Bronchial epithelial cell (primary cell): Measurements from ENCODE around the gene CYB5R4. TPM values are rescaled to one million over a fixed set of nuclear protein-coding genes. Genes with fewer than 3 reads are reported as not detected.
"Not testable (repeated sequence)": the region's sequence is repeated elsewhere in the genome, so short reads cannot be mapped to it uniquely, and the experiment has no call there.

Experiments used
- DNase-seq: peaks from one replicate; pipeline ENCODE4 v3.0.0-alpha.2; 2010; ENCODE audit warnings: low read depth
- FAIRE-seq: peaks from 2 replicates; lab custom pipeline; 2011; peaks lifted over from hg19 to GRCh38; lab: Jason Lieb, UNC
- H3K27me3 ChIP-seq: 2 replicates; pipeline ENCODE4 v1.5.1; 2011; ENCODE audit warnings: low read length; ENCODE audit not compliant: control insufficient read depth, insufficient read depth
- H3K36me3 ChIP-seq: 2 replicates; pipeline ENCODE4 v1.5.1; 2011; ENCODE audit warnings: low read length; ENCODE audit not compliant: control insufficient read depth, insufficient read depth
- H3K4me3 ChIP-seq: 2 replicates; pipeline ENCODE4 v1.5.1; 2011; ENCODE audit warnings: mild to moderate bottlenecking, low read depth, low read length, control low read depth
- CTCF ChIP-seq: IDR thresholded peaks from 2 replicates; pipeline ENCODE4 v1.5.1; 2011; ENCODE audit warnings: mild to moderate bottlenecking, moderate library complexity, low read length, control low read depth, inconsistent platforms; ENCODE audit not compliant: insufficient read depth, severe bottlenecking
- total RNA-seq: library from RNA; depleted of rRNA; stranded (reverse); fragments of >200 nt; gene quantifications from 2 replicates; pipeline ENCODE4 v1.2.1, GENCODE V29; 2014

The CYB5R4 gene
- total RNA-seq, 1 donor from 2014 or later: 4.7 TPM

GRCh38 chr6:83917001-83917400 is 57.5 kb downstream of the CYB5R4 start:
- H3K4me3 ChIP-seq: no peak overlapping the region
- DNase-seq (no peak), FAIRE-seq (no peak)
- H3K36me3 ChIP-seq: no peaks in the 10 kb centered on the region
- no peaks in the 10 kb centered on the region for H3K27me3 ChIP-seq
- no peak for TF ChIP-seq CTCF

GRCh38 chr6:83920017-83920416 is 60.5 kb downstream of the CYB5R4 start:
- DNase-seq (no peak), FAIRE-seq (no peak)
- Histone ChIP-seq H3K36me3 (no peaks in the 10 kb centered on the region), H3K4me3 (no peak overlapping the region), H3K27me3 (no peaks in the 10 kb centered on the region)
- no peak for TF ChIP-seq CTCF

- Histone ChIP-seq H3K4me3 (no peak overlapping the region), H3K36me3 (no peaks in the 10 kb centered on the region), H3K27me3 (no peaks in the 10 kb centered on the region)
- no peak for TF ChIP-seq CTCF
- DNase-seq: no peak
- no peak for FAIRE-seq
Observed at GRCh38 chr6:83921315-83921714, 61.8 kb downstream of the CYB5R4 start.

GRCh38 chr6:83927470-83927869 is 68.0 kb downstream of the CYB5R4 start:
- peaks cover under 1% of the 10 kb centered on the region for H3K36me3 ChIP-seq
- no peak overlapping the region for H3K4me3 ChIP-seq
- no peak for TF ChIP-seq CTCF
- no peaks in the 10 kb centered on the region for H3K27me3 ChIP-seq
- FAIRE-seq: no peak
- DNase-seq: no peak

- Histone ChIP-seq H3K4me3 (no peak overlapping the region), H3K27me3 (no peaks in the 10 kb centered on the region), H3K36me3 (peaks cover 3% of the 10 kb centered on the region)
- FAIRE-seq (no peak), DNase-seq (no peak)
- no peak for TF ChIP-seq CTCF
Observed at GRCh38 chr6:83928286-83928685, 68.8 kb downstream of the CYB5R4 start.

- not testable (repeated sequence) for H3K4me3 ChIP-seq, H3K27me3 ChIP-seq, H3K36me3 ChIP-seq, FAIRE-seq, DNase-seq
Observed at GRCh38 chr6:83946201-83946833, 86.8 kb downstream of the CYB5R4 start.

- H3K4me3 ChIP-seq, H3K36me3 ChIP-seq, DNase-seq, H3K27me3 ChIP-seq, FAIRE-seq: not testable (repeated sequence)
Observed at GRCh38 chr6:83947983-83948382, 88.5 kb downstream of the CYB5R4 start.
